KMS-11 (cell line): ENCODE measurements around the gene PCNX2.

Experiments used
- H2AFZ ChIP-seq: fragments of 200-600 bp; sonication (generic); 2 replicates; pipeline ENCODE4 v1.6.1; 2016; ENCODE audit warnings: antibody characterized with exemption, mixed run types, low read depth
- H3K27ac ChIP-seq: fragments of 200-600 bp; sonication (generic); 2 replicates; pipeline ENCODE4 v1.6.1; 2016; ENCODE audit warnings: mild to moderate bottlenecking, mixed run types
- H3K27me3 ChIP-seq: fragments of 200-600 bp; sonication (generic); 2 replicates; pipeline ENCODE4 v1.6.1; 2017; ENCODE audit warnings: mild to moderate bottlenecking, low read depth, mixed run types, moderate library complexity; ENCODE audit not compliant: insufficient read depth
- H3K36me3 ChIP-seq: fragments of 200-600 bp; sonication (generic); 2 replicates; pipeline ENCODE4 v1.6.1; 2017; ENCODE audit warnings: mild to moderate bottlenecking, mixed run types; ENCODE audit not compliant: insufficient read depth
- H3K4me1 ChIP-seq: fragments of 200-600 bp; sonication (generic); 2 replicates; pipeline ENCODE4 v1.6.1; 2016; ENCODE audit warnings: mild to moderate bottlenecking, low read depth, mixed run types; ENCODE audit not compliant: poor library complexity, severe bottlenecking
- H3K4me2 ChIP-seq: fragments of 200-600 bp; sonication (generic); 2 replicates; pipeline ENCODE4 v1.7.0; 2016; ENCODE audit warnings: mild to moderate bottlenecking, mixed run types
- H3K4me3 ChIP-seq: fragments of 200-600 bp; sonication (generic); IDR thresholded peaks from 2 replicates; pipeline ENCODE4 v1.6.1; 2017; ENCODE audit warnings: low read depth, low read length, mixed read lengths; ENCODE audit not compliant: insufficient read depth
- H3K79me2 ChIP-seq: fragments of 200-600 bp; sonication (generic); 2 replicates; pipeline ENCODE4 v1.6.1; 2016; ENCODE audit warnings: low read depth, mixed run types; ENCODE audit not compliant: insufficient read depth
- H3K9ac ChIP-seq: fragments of 200-600 bp; sonication (generic); 2 replicates; pipeline ENCODE4 v1.6.1; 2016; ENCODE audit warnings: mild to moderate bottlenecking, mixed run types
- H4K20me1 ChIP-seq: fragments of 200-600 bp; sonication (generic); 2 replicates; pipeline ENCODE4 v1.6.1; 2016; ENCODE audit warnings: mild to moderate bottlenecking, mixed run types; ENCODE audit not compliant: insufficient read depth
- TF ChIP-seq, protein P1 (sequence below): fragments of 200-600 bp; sonication (generic); conservative IDR thresholded peaks from 2 replicates; pipeline ENCODE4 v1.6.1; 2017; ENCODE audit warnings: low read depth, mild to moderate bottlenecking, antibody characterized with exemption, low read length, moderate library complexity, mixed read lengths

Gene PCNX2

GRCh38 chr1:233163696-233164095 lies 131.8 kb downstream of the PCNX2 start:
- Histone ChIP-seq H3K36me3 (no peaks in the 10 kb centered on the region), H3K27ac (no peak overlapping the region), H3K4me2 (no peak overlapping the region), H3K9ac (no peak overlapping the region), H2AFZ (no peak overlapping the region), H3K27me3 (no peaks in the 10 kb centered on the region), H4K20me1 (no peaks in the 10 kb centered on the region), H3K4me3 (no peak overlapping the region), H3K79me2 (no peaks in the 10 kb centered on the region), H3K4me1 (no peaks in the 10 kb centered on the region)
- TF ChIP-seq, protein P1, sequence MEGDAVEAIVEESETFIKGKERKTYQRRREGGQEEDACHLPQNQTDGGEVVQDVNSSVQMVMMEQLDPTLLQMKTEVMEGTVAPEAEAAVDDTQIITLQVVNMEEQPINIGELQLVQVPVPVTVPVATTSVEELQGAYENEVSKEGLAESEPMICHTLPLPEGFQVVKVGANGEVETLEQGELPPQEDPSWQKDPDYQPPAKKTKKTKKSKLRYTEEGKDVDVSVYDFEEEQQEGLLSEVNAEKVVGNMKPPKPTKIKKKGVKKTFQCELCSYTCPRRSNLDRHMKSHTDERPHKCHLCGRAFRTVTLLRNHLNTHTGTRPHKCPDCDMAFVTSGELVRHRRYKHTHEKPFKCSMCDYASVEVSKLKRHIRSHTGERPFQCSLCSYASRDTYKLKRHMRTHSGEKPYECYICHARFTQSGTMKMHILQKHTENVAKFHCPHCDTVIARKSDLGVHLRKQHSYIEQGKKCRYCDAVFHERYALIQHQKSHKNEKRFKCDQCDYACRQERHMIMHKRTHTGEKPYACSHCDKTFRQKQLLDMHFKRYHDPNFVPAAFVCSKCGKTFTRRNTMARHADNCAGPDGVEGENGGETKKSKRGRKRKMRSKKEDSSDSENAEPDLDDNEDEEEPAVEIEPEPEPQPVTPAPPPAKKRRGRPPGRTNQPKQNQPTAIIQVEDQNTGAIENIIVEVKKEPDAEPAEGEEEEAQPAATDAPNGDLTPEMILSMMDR: no peak

GRCh38 chr1:233158322-233158721 lies 137.2 kb downstream of the PCNX2 start:
- TF ChIP-seq, protein P1: no peak
- no peaks in the 10 kb centered on the region for H3K79me2 ChIP-seq
- no peak overlapping the region for H3K9ac ChIP-seq
- no peaks in the 10 kb centered on the region for H3K27me3 ChIP-seq
- H3K27ac ChIP-seq: no peak overlapping the region
- no peak overlapping the region for H3K4me2 ChIP-seq
- no peaks in the 10 kb centered on the region for H3K36me3 ChIP-seq
- no peak overlapping the region for H2AFZ ChIP-seq
- H4K20me1 ChIP-seq: no peaks in the 10 kb centered on the region
- no peak overlapping the region for H3K4me3 ChIP-seq
- no peaks in the 10 kb centered on the region for H3K4me1 ChIP-seq

DNA sequence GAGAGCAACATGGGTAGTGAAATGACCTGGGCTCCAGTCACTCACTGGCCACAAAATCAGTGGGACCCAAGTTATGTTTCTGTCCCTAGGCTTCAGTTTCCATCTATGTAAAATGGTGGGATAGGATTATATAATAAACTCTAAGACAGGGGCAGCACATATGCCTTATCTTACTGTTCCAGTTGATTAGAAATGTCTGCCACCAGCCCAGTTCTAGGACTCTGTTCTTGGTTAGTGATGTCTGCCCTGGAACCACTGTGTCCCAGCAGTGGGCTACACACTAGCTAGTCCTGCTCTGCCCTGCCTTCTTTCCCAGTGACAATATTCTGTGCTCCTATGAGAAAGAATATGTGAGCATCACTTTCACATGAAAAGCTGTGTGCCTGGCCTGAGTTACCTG lies 138.3 kb downstream of the PCNX2 start:
- Histone ChIP-seq H3K27ac (no peak overlapping the region), H3K36me3 (no peaks in the 10 kb centered on the region), H4K20me1 (no peaks in the 10 kb centered on the region), H3K4me2 (no peak overlapping the region), H3K4me1 (no peaks in the 10 kb centered on the region), H3K79me2 (no peaks in the 10 kb centered on the region), H3K9ac (no peak overlapping the region), H2AFZ (no peak overlapping the region), H3K4me3 (no peak overlapping the region), H3K27me3 (no peaks in the 10 kb centered on the region)
- TF ChIP-seq, protein P1: no peak

DNA sequence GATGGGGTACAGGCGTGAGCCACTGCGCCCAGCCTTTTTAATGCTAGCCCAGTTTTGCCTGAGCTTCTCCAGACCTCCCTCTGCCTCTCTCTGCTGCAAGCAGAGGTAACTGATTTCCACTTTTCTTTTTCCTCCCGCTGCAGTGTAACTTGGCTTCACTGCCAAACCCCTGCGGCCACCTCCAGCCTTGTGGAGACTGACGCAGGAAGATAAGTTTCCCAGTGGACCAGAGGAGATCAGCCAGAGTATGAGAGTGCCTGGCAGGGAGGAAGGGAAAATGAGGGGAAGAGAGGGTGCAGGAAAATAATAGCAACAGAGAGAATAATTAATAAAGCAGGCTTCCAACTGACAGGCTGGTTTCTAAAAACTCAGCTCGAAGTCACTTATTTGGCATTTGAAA lies 143.7 kb downstream of the PCNX2 start:
- Histone ChIP-seq H3K79me2 (no peaks in the 10 kb centered on the region), H3K27ac (no peak overlapping the region), H3K4me2 (no peak overlapping the region), H3K4me1 (no peaks in the 10 kb centered on the region), H3K36me3 (no peaks in the 10 kb centered on the region), H3K4me3 (no peak overlapping the region), H4K20me1 (no peaks in the 10 kb centered on the region), H3K9ac (no peak overlapping the region), H3K27me3 (no peaks in the 10 kb centered on the region), H2AFZ (no peak overlapping the region)
- TF ChIP-seq, protein P1: no peak
